HG02943 (cell line): Measurements from ENCODE around the gene KIAA1614.

Experiments
- ATAC-seq: cut with Tn5 transposase; IDR thresholded peaks from one replicate; pipeline ENCODE4 v1.9.1; 2021; ENCODE audit warnings: mild to moderate bottlenecking, low read depth, moderate library complexity; ENCODE audit not compliant: unreplicated experiment

KIAA1614 gene

GRCh38 chr1:180912801-180913565, at the start of gene KIAA1614:
Gene KIAA1614, plus strand, starts transcription at chr1:180912897. Its CDS starts 347 bp downstream, at chr1:180913244.
- ATAC-seq: no peak

- no peak for ATAC-seq
Measured at GRCh38 chr1:180863158-180863775, 49.4 kb upstream of the KIAA1614 start.

GRCh38 chr1:180881806-180882509, 30.7 kb upstream of the KIAA1614 start:
- no peak for ATAC-seq

GRCh38 chr1:180884588-180885300, 28.0 kb upstream of the KIAA1614 start:
- no peak for ATAC-seq

- no peak for ATAC-seq
Measured at GRCh38 chr1:180886338-180886737, 26.4 kb upstream of the KIAA1614 start.

- no peak for ATAC-seq
Measured at GRCh38 chr1:180887841-180888240, 24.9 kb upstream of the KIAA1614 start.

GRCh38 chr1:180888870-180889269, 23.8 kb upstream of the KIAA1614 start:
- peak; percentile 78 for ATAC-seq

- ATAC-seq: no peak
Measured at GRCh38 chr1:180889325-180889724, 23.4 kb upstream of the KIAA1614 start.

GRCh38 chr1:180892272-180892671, 20.4 kb upstream of the KIAA1614 start:
- ATAC-seq: no peak

- ATAC-seq: no peak
Measured at GRCh38 chr1:180892675-180893074, 20.0 kb upstream of the KIAA1614 start.

GRCh38 chr1:180893614-180894013, 19.1 kb upstream of the KIAA1614 start:
- ATAC-seq: no peak

GRCh38 chr1:180896161-180896560, 16.5 kb upstream of the KIAA1614 start:
- no peak for ATAC-seq

GRCh38 chr1:180898441-180899219, 14.1 kb upstream of the KIAA1614 start:
- ATAC-seq: no peak

- no peak for ATAC-seq
Measured at GRCh38 chr1:180899262-180899661, 13.4 kb upstream of the KIAA1614 start.

GRCh38 chr1:180901076-180901990, 11.4 kb upstream of the KIAA1614 start:
- no peak for ATAC-seq

- ATAC-seq: no peak
Measured at GRCh38 chr1:180902541-180902940, 10.2 kb upstream of the KIAA1614 start.

GRCh38 chr1:180905927-180906326, 6.8 kb upstream of the KIAA1614 start:
- no peak for ATAC-seq

GRCh38 chr1:180906511-180906910, 6.2 kb upstream of the KIAA1614 start:
- no peak for ATAC-seq
